HepG2 (cell line): ENCODE results near the gene UQCC2. TPM values are rescaled to one million over a fixed set of nuclear protein-coding genes. Genes with fewer than 3 reads are reported as not detected.

Experiments used
- FLYWCH1 ChIP-seq: sonication (generic); formaldehyde crosslinking; IDR thresholded peaks from 2 replicates; pipeline ENCODE4 v1.8.1; 2023; ENCODE audit warnings: mild to moderate bottlenecking, missing genetic modification reagents
- FOXA3 ChIP-seq: IDR thresholded peaks from 2 replicates; pipeline ENCODE4 v1.6.1; 2016; ENCODE audit warnings: missing genetic modification reagents, missing compliant biosample characterization
- GATAD2A ChIP-seq: IDR thresholded peaks from 2 replicates; pipeline ENCODE4 v1.6.1; 2016
- MED13 ChIP-seq: sonication (generic); formaldehyde crosslinking; IDR thresholded peaks from 2 replicates; pipeline ENCODE4 v1.5.0; 2020; ENCODE audit warnings: missing genetic modification reagents
- MTA1 ChIP-seq: sonication (generic); formaldehyde crosslinking; IDR thresholded peaks from 2 replicates; pipeline ENCODE4 v1.4.0; 2020; ENCODE audit warnings: missing genetic modification reagents, mild to moderate bottlenecking, borderline replicate concordance
- PRDM10 ChIP-seq: sonication (generic); formaldehyde crosslinking; IDR thresholded peaks from 2 replicates; pipeline ENCODE4 v1.4.0; 2020; ENCODE audit warnings: low read depth, missing genetic modification reagents
- RFXANK ChIP-seq: IDR thresholded peaks from 2 replicates; pipeline ENCODE4 v1.6.1; 2016
- TARDBP ChIP-seq: sonication (generic); formaldehyde crosslinking; IDR thresholded peaks from 2 replicates; pipeline ENCODE4 v1.8.0; 2022; ENCODE audit warnings: mild to moderate bottlenecking, missing genetic modification reagents
- UBTF ChIP-seq: sonication (generic); formaldehyde crosslinking; IDR thresholded peaks from 2 replicates; pipeline ENCODE4 v1.4.0; 2020; ENCODE audit warnings: mild to moderate bottlenecking, missing genetic modification reagents
- ZBTB38 ChIP-seq: sonication (generic); formaldehyde crosslinking; IDR thresholded peaks from 2 replicates; pipeline ENCODE4 v1.5.1; 2020; ENCODE audit warnings: mild to moderate bottlenecking, missing genetic modification reagents
- ZBTB42 ChIP-seq: sonication (generic); formaldehyde crosslinking; IDR thresholded peaks from 2 replicates; pipeline ENCODE4 v1.5.0; 2020; ENCODE audit warnings: mild to moderate bottlenecking, missing genetic modification reagents
- ZNF496 ChIP-seq: sonication (generic); formaldehyde crosslinking; IDR thresholded peaks from 2 replicates; pipeline ENCODE4 v1.8.1; 2023; ENCODE audit warnings: mild to moderate bottlenecking, moderate library complexity, missing genetic modification reagents; ENCODE audit not compliant: insufficient replicate concordance
- ZNF747 ChIP-seq: sonication (generic); formaldehyde crosslinking; IDR thresholded peaks from 2 replicates; pipeline ENCODE4 v1.8.1; 2023; ENCODE audit warnings: missing genetic modification reagents, mild to moderate bottlenecking, borderline replicate concordance
- ZNF773 ChIP-seq: sonication (generic); formaldehyde crosslinking; IDR thresholded peaks from 2 replicates; pipeline ENCODE4 v1.4.0; 2020; ENCODE audit warnings: missing genetic modification reagents, borderline replicate concordance
- polyA plus RNA-seq, 8 experiments: library from polyadenylated mRNA; depleted of rRNA in 3 of 8; stranded (reverse) in 7 of 8; unstranded in 1 of 8; fragments of >200 nt; fragmentation: Illumina TruSeq in 4 of 8; extraction: Trizol in 4 of 8; gene quantifications; 2 replicates each; pipeline versions ENCODE4 v1.2.1 to v1.2.3, GENCODE V29; 2011 to 2016; ENCODE audit warnings: low read depth in 4 of 8, missing spikeins in 1 of 8, mixed read lengths in 1 of 8; ENCODE audit not compliant: insufficient read depth in 1 of 8
- total RNA-seq, 5 experiments: library from RNA; depleted of rRNA; stranded (reverse); fragments of >200 nt; fragmentation: Illumina TruSeq; extraction: Trizol; gene quantifications; 2 replicates each; pipeline ENCODE4 v1.2.3, GENCODE V29; 2016; ENCODE audit warnings: low read depth in 1 of 5
- TF ChIP-seq, protein P1 (sequence below): sonication (generic); formaldehyde crosslinking; IDR thresholded peaks from 2 replicates; pipeline ENCODE4 v1.5.0; 2020; ENCODE audit warnings: mild to moderate bottlenecking, missing genetic modification reagents
- TF ChIP-seq, protein P2 (sequence below): sonication (generic); formaldehyde crosslinking; IDR thresholded peaks from 2 replicates; pipeline ENCODE4 v1.8.0; 2022; ENCODE audit warnings: mild to moderate bottlenecking, missing genetic modification reagents, moderate library complexity
- TF ChIP-seq, protein P3 (sequence below): sonication (generic); formaldehyde crosslinking; IDR thresholded peaks from 2 replicates; pipeline ENCODE4 v1.4.0; 2020; ENCODE audit warnings: missing genetic modification reagents
- TF ChIP-seq, protein P4 (sequence below): sonication (generic); formaldehyde crosslinking; IDR thresholded peaks from 2 replicates; pipeline ENCODE4 v1.8.0; 2022; ENCODE audit warnings: mild to moderate bottlenecking, missing genetic modification reagents, borderline replicate concordance

Gene UQCC2
- total and polyA plus RNA-seq, 2 of the 13 experiments (the other 11 are each of a cell fraction or from before 2014, with no cell fraction given), result 82.4 to 238 TPM

DNA sequence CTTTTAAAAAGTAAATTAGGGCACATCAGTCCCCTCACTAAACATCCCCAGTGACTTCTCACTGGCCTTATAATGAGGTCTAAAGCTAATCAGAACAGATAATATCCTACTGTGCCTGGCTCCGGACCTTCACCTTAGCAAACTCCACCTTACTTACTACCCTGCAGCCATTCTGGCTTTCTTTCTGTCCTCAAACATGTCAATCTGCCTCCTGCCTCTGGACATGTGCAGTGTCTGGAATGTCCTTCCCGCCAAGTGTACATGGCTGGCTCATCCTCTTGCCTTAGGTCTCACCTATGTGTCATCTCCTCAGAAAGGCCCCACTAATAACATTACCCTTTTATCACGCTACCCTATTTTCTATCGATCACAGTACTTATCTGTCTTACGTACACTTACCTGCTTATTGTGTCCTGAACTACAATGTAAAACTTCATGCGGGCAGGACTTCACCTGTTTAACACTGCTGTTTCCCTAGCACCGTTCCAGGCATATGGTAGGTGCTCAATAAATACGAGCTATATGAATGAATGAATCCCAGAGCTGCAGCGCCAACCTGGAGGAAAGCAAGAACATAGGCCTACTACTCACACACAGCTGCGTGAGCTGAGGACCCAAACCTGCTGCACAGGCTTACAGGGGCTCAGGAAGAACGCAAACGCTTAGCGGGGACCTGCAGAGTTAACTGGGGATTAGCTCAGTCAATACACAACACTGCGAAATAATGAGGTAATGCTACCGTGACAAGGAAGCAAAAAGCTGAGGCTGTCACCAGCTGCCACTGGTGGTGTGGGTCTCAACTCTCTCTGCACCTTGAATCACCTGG lies 991 bp downstream of the UQCC2 start (continued):
- TF ChIP-seq, protein P1, sequence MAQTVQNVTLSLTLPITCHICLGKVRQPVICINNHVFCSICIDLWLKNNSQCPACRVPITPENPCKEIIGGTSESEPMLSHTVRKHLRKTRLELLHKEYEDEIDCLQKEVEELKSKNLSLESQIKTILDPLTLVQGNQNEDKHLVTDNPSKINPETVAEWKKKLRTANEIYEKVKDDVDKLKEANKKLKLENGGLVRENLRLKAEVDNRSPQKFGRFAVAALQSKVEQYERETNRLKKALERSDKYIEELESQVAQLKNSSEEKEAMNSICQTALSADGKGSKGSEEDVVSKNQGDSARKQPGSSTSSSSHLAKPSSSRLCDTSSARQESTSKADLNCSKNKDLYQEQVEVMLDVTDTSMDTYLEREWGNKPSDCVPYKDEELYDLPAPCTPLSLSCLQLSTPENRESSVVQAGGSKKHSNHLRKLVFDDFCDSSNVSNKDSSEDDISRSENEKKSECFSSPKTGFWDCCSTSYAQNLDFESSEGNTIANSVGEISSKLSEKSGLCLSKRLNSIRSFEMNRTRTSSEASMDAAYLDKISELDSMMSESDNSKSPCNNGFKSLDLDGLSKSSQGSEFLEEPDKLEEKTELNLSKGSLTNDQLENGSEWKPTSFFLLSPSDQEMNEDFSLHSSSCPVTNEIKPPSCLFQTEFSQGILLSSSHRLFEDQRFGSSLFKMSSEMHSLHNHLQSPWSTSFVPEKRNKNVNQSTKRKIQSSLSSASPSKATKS, result no peak
- TF ChIP-seq MED13 (CRISPR knock-in tag), result no peak
- no peak for TF ChIP-seq ZBTB42
- TF ChIP-seq FOXA3 (CRISPR knock-in tag), result 0 out of 2 replicates have a peak, but pooled peaks have one; percentile 0
- TF ChIP-seq ZNF496 (CRISPR knock-in tag), result no peak
- TF ChIP-seq ZBTB38 (CRISPR knock-in tag), result peak; percentile 55; the same call in 1 of the 2 replicates
- no peak for TF ChIP-seq ZNF773
- no peak for TF ChIP-seq MTA1 (CRISPR knock-in tag)
- no peak for TF ChIP-seq ZNF747 (CRISPR knock-in tag)
- TF ChIP-seq FLYWCH1, result no peak
- TF ChIP-seq UBTF, result no peak
- TF ChIP-seq, protein P2, sequence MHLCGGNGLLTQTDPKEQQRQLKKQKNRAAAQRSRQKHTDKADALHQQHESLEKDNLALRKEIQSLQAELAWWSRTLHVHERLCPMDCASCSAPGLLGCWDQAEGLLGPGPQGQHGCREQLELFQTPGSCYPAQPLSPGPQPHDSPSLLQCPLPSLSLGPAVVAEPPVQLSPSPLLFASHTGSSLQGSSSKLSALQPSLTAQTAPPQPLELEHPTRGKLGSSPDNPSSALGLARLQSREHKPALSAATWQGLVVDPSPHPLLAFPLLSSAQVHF (CRISPR knock-in tag), result no peak; the same call in none of the 2 replicates
- 0 out of 2 replicates have a peak, but pooled peaks have one; percentile 1 for TF ChIP-seq RFXANK (CRISPR knock-in tag)
- no peak for TF ChIP-seq GATAD2A (CRISPR knock-in tag)
- TF ChIP-seq PRDM10 (CRISPR knock-in tag), result no peak
- TF ChIP-seq, protein P3, sequence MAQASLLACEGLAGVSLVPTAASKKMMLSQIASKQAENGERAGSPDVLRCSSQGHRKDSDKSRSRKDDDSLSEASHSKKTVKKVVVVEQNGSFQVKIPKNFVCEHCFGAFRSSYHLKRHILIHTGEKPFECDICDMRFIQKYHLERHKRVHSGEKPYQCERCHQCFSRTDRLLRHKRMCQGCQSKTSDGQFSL (CRISPR knock-in tag), result no peak
- no peak for TF ChIP-seq TARDBP (CRISPR knock-in tag)
- TF ChIP-seq, protein P4, sequence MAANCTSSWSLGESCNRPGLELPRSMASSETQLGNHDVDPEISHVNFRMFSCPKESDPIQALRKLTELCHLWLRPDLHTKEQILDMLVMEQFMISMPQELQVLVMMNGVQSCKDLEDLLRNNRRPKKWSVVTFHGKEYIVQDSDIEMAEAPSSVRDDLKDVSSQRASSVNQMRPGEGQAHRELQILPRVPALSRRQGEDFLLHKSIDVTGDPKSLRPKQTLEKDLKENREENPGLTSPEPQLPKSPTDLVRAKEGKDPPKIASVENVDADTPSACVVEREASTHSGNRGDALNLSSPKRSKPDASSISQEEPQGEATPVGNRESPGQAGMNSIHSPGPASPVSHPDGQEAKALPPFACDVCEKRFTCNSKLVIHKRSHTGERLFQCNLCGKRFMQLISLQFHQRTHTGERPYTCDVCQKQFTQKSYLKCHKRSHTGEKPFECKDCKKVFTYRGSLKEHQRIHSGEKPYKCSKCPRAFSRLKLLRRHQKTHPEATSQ (CRISPR knock-in tag), result 0 out of 2 replicates have a peak, but pooled peaks have one; percentile 59
